NOMO-1 treated with dmso at 0.1 percent for 144 hours (cell line): ENCODE results near the gene TTC6.

Experiments
- DNase-seq: peaks from one replicate; lab custom pipeline; 2025; ENCODE audit not compliant: unreplicated experiment; lab: John Stamatoyannopoulos, UW

TTC6 gene

GRCh38 chr14:37597914-37598746 lies 2.7 kb downstream of the TTC6 start:
- no peak for DNase-seq

GRCh38 chr14:37598747-37599506 lies 3.5 kb downstream of the TTC6 start:
- DNase-seq, result no peak

GRCh38 chr14:37599507-37600368 lies 4.3 kb downstream of the TTC6 start:
- no peak for DNase-seq

DNA sequence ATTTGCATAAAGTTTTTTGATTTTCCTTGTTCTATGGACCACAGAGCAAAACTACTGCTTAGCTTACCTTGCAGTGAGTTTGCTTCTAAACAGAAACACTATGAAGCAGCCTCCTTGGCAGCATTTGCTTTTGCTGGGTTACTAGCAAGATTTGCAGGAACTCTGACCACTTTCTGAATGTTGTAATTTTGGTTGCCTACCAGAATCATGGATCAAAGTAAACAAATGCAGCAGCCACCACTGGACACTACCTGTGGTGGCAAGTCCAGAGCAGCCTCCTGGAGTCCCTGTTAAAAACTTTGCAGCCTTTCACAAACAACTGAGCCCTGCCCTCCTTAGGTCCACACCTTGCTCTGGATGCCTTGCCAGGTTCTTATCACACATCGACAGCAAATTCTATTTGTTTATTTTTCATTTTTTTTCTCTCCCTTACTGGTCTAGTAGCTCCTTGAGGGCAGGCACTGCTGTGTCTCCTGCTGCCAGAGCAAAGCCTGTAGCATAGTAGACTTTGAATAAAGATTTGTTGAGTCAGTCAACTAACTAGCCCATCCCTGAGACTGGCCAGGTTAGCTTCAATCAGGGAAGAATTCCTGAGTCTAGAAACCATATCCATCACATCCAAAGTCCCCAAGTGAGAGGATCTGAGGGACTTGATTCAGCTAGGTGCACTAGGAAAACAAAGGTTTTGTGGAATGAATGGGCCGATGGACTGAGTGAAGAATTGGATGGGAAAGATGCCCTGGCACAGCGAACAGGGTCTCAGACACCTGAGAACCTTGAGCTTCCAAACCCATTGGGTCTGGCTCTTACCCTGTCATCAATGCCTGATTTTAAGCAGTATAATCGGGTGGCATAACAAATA lies 5.7 kb downstream of the TTC6 start:
- DNase-seq, result no peak

DNA sequence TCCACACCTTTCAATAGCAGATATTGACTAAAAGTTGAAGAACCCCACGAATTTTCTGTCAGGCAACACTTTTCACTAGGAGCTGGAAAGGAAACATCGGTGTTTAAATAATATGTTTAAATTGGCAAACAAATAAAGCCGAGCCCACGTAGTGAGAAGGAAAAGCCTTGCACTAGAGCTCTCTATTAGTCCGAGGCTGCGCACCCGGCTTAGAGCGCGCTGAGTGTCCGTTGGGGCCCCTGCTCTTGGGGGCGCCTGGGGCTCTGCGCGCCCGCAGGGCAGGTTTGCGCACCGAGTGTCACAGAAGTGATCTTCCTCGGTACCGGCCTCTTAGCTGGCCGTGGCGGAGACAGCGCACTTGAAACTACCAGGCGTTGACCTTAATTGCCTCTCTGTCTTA lies 6.4 kb downstream of the TTC6 start:
- no peak for DNase-seq

DNA sequence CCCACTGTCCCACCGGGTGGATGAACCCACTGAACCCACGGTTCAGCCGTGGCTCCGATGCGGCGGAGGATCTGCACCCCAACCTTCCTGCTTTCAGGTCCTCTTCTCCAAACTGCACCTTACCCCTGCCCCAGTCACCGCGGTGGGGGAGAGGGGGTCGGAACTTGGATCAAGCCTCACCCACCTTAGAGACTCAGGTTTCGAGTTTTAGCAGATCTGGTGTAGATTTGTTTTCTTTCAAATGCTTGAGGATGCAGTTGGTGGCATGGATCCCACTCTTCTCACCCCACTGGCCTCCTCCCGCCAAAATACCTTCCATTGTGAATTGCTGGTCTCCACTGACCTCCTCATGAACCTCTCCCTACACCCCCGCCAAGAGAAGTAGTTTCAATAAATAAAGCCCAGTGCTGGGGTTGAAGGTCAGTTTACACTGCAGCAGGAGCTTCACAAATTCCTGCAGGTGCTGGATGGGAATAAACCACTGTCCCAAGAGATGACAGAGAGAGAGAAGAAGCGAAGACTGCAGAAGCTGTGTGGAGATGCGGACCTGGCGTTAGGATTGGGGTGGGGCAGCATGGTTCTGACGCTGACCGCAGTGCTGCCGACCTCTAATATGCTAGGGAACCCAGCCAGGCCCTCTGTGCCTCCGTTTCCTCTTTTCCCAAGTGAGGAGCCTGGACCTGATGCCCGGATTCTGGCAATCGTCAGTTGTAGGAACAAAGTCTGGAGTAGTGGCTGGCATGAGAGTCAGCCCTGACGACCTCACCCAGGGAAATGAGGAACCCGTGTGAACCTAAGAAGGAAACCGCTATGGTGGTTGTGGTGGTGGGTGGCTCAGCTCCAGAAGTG lies 7.4 kb downstream of the TTC6 start:
- DNase-seq, result no peak

DNA sequence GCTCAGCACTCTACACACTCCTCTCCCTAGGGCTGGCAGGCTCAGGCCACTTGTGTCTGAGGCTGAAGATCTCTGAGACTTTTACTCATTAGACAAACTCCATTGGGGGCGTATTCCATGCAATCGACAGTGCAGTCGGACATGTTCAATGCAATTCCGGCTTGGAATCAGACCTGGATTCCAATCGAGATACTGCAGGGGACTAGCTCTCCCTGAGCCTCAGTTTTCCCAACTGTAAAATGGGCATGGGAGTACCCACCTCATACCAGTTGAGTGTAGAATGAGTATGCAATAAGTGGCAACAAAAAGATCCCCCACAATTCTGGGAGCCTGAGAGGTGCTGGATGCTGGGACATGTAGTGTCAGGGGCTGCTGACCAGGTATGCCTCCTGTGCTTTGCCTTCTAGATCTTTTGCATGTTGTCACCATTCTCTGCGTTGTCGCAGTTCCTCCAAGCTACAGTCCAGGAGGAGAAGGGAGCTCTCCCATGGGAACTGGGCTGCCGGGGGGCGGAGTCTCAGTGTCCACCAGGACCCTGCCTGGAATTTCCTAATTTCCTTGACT lies 8.3 kb downstream of the TTC6 start:
- no peak for DNase-seq

GRCh38 chr14:37606678-37607077 lies 11.2 kb downstream of the TTC6 start:
- no peak for DNase-seq

GRCh38 chr14:37608649-37609048 lies 13.2 kb downstream of the TTC6 start:
- DNase-seq, result no peak

GRCh38 chr14:37610945-37611523 lies 15.6 kb downstream of the TTC6 start:
- no peak for DNase-seq

DNA sequence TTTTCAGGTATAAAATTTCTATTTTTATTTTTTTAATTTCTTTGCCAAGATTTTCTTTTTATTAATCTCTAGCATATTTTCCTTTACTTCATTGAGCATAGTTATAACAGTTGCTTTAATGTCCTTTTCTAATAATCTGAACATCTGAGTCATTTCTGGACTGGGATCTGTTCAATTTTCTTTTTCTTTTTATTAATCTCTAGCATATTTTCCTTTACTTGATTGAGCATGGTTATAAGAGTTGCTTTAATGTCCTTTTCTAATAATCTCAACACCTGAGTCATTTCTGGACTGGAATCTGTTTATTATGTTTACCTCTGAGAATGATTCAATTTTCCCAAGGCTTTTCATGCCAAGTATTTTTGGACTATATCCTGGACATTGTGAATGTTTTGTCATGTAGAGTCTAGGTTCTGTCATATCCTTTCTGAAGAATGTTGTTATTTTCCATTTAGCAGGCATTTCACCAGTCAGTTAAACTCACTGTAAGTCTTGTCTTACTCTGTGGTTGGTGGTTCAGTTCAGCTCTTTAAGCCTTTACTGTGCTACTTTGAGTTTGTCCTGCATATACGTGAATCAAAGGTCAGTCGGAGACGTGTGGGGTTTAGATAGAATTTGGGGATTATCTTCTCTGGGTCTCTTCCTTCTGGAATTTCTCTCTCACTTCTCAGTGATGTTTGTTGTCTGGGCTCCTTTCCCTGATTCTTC lies 20.3 kb downstream of the TTC6 start:
- no peak for DNase-seq

DNA sequence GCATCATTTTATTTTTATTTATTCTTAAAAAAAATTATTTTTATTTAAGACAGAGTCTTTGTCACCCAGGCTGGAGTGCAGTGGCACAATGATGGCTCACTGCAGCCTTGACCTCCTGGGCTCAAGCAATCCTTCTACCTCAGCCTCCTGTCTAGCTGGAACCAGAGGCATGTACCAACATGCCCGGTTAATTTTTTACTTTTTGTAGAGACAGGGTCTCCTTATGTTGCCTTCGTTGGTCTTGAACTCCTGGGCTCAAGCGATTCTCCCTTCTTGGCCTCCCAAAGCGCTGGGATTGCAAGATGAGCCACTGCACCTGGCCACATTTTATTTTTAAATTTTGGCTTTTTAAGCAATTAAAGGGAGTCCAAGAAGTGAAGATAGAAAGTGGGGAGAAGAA lies 21.4 kb downstream of the TTC6 start:
- DNase-seq, result no peak

DNA sequence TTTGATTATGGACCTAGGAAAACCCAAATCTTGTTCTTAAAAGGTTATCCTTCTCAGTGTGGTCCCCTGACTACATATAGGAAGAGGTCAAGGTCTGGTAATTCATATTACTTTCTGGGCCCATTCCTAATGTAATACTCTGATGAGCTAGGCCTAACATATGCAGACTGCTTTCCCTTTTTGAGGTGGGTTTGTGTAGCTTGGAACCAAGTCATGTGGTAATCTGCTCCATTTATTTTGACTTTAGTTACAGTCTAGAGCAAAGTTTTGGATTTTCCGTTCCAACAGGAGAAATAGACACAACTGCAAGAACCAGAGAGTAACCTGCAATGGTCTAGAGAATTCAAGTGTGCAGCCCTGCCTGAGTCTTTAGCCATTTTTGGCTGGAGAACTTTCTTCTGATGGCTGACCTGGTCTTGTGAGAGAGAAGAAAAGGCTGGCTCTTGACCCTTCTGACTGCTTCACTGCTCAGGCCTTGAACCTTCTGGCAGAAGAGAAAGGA lies 22.5 kb downstream of the TTC6 start:
- no peak for DNase-seq

DNA sequence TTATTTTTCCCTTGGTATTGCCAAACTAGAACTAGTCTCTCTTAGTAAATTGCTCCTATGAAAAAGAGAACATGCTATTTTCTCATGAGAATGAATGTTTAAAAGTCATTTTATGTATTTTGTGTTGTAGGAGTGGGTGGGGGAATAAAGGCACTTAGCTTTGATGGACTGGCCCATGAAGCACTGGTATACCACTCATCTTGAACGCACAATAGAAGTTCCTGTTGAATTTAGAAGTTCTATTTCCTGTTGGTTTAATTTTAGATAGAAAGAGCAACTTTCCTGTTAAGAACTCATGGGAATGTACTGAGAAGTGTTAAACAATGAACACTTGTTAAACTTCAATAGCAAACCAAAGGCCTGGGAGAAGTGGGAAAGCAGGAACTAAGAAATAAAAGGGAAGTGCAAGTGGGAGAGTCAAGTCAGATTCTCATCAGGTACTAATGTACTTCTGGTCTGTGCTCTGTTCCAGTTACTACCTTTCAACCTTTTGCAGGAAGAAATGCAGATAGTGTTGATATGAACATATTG lies 23.1 kb downstream of the TTC6 start:
- DNase-seq, result no peak

DNA sequence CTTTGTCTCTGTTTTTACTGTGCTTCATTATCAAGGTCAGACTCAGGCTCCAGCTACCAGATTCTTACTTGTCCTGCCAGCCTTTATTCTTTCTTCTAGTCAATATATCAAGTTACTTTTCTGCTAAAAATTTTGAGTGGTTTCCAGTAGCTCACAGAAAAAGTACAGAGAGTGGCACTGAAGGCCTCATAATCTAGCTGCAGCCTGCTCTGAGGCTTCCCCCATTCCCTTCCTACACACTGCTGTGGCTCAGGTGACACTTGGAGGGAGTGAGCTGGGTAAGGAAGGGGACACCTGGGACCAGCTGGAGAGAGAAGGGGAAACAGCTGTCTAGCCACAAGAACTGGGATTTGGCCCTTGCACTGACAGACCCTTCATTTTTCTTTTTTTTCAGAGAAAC lies 25.4 kb downstream of the TTC6 start:
- DNase-seq, result no peak

DNA sequence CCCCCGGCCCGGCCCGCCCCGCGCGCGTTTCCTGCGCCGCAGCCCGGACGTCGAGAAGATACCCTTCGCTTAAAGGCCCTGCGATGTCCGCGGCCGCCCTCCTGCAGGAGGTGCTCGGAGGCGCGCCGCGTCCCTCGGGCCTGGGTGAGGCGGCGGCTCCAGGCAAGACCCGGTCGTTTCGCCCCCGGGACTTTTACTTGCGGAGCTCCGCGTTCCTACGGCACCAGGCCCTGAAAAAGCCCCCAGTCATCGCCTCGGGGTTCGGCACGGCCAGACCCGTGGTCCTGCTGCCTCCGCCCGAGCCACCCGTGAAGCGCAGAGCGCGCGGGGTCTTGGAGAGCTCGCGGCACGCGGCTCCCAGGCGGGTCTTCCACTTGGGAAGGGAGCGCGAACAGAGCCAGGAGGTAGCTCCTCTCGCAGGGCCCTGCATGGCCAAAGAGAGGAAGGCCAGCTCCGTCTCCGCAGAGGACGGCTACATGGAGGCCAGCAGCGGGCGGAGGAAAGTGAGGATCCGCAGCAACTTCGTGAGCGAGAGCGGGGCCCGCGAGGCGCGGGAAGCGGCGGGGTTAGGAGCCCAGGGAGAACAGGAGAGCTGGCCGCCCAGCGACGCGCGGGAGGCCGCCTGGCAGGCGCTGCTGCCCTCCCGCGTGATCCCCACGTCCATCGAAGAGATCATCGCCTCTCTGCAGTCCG lies 26.9 kb downstream of the TTC6 start:
- DNase-seq, result no peak

- no peak for DNase-seq
Observed at GRCh38 chr14:37623426-37623951, 28.1 kb downstream of the TTC6 start.
